A204.1 (cell line): ENCODE data around the gene BTN1A1.
A peak's percentile ranks its signal among the peaks of the same experiment; 100 is the strongest.
"Not testable (repeated sequence)": the region's sequence is repeated elsewhere in the genome, so short reads cannot be mapped to it uniquely, and the experiment has no call there.

Experiments used
- FAIRE-seq: peaks from 2 replicates; lab custom pipeline; 2012; peaks lifted over from hg19 to GRCh38; lab: Jason Lieb, UNC

Gene BTN1A1

DNA sequence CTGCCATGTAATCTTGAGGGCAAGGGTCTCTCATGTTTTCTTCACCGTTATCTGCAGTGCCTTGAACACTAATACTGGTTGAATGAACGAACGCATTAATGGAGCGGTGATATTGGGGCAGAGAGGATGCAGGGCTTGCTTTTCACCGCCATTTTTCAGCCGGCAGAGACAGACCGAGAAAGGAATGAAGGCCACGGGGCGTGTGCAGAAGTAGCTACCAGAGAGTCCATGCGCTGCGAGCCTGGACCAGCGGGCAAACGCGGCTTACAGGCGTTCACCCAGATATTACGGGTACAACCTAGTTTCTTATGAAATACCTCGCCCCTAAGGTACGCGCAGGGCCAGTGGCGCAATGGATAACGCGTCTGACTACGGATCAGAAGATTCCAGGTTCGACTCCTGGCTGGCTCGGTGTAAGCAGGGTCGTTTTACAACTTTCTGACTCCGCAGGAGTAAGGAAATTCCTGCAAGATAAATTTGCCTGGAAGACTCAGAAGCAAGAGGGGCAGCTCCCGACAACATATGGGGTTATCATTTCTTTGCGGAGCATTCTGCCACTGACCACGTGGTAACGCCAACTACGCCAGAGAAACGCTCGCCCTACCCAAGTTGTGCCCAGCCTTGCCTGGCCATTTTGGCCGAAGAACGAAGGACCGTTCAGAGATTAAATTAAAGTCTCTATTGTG is 37.2 kb downstream of the BTN1A1 start:
- FAIRE-seq = peak; percentile 86

DNA sequence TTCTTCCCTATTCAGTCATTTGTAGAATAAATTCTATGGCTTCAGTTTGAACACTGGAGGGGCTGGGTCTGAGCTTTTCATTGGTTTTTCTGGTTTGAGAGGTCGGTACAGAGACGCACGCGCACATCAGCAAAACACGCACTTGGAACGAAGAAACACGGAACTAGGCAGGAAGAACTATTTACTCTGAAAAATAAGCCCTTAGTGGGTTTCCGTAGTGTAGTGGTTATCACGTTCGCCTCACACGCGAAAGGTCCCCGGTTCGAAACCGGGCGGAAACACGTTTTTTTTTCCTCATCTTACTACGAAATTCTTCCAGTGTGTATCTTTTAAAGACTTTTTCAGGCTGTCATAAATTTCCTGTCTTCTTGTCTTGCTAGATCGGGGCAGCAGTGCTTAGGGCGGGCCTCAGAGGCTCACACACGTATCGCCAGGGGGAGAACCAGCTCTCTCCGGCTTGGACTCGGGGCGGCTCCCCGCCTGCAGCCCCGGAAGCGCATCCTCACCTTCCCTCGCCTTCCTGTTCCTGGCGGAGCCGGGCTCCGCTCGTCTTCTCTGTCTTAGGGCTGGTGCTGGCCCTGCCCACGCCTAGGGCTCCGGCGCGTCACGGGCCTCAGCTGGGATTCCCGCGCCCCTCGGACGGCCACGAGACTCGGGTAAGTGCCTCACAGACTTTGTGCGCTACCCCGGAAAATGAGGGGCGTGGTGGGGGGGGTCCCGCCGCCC is 37.9 kb downstream of the BTN1A1 start, which contains the start of gene HMGN4:
TSS of gene HMGN4 (plus strand) at position 521 of the 726 bp plus-strand sequence. CDS start 6,841 bp downstream, outside the sequence.
- no peak for FAIRE-seq

DNA sequence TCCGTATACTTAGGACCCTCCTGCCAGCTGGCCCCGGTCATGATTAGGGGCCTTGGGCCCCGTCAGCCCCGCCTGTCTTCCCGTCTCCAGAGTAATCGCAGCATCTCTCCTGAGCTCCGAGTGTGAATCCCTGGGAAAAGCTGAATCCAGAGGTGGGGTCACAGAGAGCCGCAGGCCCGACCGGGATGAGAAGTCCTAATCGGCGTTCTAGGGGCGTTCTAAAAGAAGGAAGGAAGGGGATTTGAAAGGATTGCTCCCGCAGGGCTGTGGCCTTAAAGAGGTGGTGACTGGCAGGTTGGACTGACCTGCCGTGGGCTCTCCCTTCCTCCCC is 38.4 kb downstream of the BTN1A1 start:
- no peak for FAIRE-seq

- FAIRE-seq = no peak
Measured at GRCh38 chr6:26539071-26539615, 39.0 kb downstream of the BTN1A1 start.

GRCh38 chr6:26541579-26541978 is 41.5 kb downstream of the BTN1A1 start:
- no peak for FAIRE-seq

- FAIRE-seq = peak; percentile 35
Measured at GRCh38 chr6:26543953-26544352, 43.9 kb downstream of the BTN1A1 start.

GRCh38 chr6:26544473-26544872 is 44.4 kb downstream of the BTN1A1 start:
- no peak for FAIRE-seq

GRCh38 chr6:26545627-26546026 is 45.5 kb downstream of the BTN1A1 start:
- FAIRE-seq = no peak

- FAIRE-seq = not testable (repeated sequence)
Measured at GRCh38 chr6:26547363-26547762, 47.3 kb downstream of the BTN1A1 start.

- no peak for FAIRE-seq
Measured at GRCh38 chr6:26550250-26550993, 50.3 kb downstream of the BTN1A1 start.

- no peak for FAIRE-seq
Measured at GRCh38 chr6:26552205-26552604, 52.1 kb downstream of the BTN1A1 start.

DNA sequence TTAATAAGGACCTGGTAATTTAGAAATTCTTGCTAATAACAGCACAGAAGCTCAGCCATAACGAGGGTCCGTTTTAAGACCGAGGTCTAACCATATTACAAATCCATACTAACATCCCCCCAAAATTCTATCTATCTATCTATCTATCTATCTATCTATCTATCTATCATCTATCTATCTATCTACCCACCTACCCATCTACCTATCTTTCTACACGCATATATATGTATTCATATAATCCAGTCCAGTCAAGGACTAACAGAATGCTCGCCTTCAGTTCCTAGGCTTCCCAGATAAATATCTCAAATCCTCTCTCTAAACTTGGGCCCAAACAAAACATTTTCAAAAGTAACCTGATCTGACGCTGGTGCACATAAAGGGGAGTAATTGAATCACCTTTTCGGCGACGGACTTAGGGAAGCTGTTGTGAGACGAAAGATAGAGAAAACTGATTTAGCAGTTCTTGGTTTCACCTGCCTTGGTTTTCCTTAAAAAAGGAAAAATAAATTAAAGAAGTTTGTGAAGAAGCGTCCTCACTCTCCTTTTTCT is 52.6 kb downstream of the BTN1A1 start:
- no peak for FAIRE-seq

DNA sequence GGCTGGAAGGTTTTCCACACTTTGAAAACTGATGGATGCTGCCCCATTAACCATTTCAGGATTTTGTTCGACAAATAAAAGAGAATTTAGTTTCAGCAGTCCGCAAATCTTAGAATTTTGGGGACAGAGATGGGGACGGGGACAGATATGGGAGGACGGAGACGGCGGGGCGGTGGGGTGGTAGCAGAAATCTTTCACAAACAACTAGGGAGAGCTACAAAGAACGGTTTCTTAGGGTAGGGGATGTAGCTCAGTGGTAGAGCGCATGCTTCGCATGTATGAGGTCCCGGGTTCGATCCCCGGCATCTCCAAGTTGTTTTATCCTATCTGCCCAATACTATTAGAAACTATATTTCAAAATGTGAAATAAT is 53.1 kb downstream of the BTN1A1 start:
- FAIRE-seq = no peak

DNA sequence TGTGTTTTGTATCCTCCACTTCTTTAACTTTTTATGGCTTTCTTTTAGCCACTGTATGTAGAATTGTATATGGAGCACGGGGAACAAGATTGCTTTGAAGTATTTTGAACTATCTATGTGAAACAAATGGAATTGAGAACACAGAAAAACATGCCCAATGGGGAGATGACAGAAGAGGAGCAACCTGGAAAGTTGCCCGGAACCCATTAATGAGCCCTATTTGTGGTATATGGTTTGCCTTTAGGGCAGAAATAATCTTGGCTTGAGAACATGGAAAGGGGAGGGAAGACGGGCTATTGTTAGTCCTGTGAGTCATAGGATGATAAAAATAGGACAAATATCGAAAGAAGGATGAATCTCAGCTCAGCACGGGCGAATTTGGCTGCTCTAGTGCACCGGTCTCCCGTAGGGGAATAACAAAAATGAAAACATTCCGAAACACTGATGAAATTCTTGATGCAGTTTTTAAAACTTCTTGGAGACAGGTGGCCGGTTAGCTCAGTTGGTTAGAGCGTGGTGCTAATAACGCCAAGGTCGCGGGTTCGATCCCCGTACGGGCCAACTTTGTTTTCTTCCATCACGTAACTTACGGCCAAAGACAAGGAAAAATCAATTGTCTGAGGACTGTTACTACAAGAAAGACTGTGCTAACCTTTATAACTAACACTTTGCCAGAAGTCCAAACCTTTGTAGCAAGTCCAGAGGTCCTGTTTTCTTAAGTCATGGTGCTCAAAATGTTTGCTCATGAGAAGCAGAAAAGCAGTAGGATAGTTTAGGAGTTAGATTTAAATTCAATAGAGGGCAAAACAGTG is 53.7 kb downstream of the BTN1A1 start:
- FAIRE-seq = no peak

DNA sequence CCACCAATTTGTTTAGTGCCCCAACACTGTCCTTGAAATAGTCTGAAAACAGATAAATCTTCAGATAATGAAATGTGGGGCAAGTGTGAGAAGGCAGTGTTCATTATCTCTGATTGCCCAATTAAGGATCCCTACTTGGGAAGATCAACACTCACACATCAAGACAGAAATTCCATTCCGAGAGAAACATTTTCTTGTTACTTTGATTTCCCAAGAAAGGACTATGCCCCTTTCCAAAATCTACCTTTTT is 54.3 kb downstream of the BTN1A1 start:
- FAIRE-seq = no peak

GRCh38 chr6:26554697-26555504 is 54.8 kb downstream of the BTN1A1 start:
- peak; percentile 72 for FAIRE-seq

DNA sequence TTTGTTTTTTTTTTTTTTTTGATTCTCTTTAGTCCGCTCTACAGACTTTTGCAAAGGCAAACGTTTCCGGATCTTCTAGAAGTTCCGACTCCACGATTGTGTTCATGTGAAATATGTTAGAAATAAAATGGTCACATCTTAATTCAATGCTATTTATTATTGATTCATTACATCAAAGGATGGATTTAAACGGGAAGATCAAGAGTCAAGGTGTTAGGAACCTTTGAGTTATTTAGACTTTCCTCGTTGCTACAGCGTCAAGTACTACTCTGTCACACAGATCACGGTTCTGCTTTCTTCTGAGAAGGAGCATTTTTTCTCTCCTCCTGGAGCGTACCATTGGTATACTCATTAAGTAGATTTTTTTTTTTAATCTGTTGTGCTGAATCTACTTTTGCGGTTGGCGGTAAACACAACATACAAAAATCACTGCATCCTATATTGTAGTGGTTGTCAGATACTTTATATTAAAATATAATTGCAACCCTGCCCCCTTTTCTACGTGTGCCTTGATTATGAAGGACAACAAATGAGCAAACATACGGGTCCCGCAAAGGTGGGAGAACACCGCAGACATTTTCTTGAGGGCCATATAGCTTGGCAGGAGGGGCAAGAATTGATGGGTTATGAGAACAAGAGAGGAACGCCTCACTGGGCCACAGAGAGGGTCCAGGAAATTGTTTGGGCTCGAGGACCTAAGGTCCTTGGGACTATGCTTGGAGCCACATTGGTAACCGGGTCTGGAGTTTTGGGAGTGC is 55.6 kb downstream of the BTN1A1 start:
- FAIRE-seq = no peak

GRCh38 chr6:26556263-26557070 is 56.4 kb downstream of the BTN1A1 start:
- FAIRE-seq = peak; percentile 98
